Skeletal muscle tissue (tissue), 4 donors: Measurements from ENCODE around the gene GMEB2. TPM values are rescaled to one million over a fixed set of nuclear protein-coding genes. Genes with fewer than 3 reads are reported as not detected.

Experiments used
- H3K27ac ChIP-seq: one replicate; pipeline ENCODE4 v1.7.0; 2013; ENCODE audit warnings: mild to moderate bottlenecking, low read depth, low read length, inconsistent platforms
- H3K27me3 ChIP-seq, 3 donors: one replicate each; pipeline ENCODE4 v1.7.0; 2013; ENCODE audit warnings: low read length in 3 of 3; ENCODE audit not compliant: control insufficient read depth in 3 of 3, insufficient read depth in 3 of 3
- H3K36me3 ChIP-seq, 3 donors: one replicate each; pipeline ENCODE4 v1.7.0; 2013; ENCODE audit warnings: low read length in 3 of 3; ENCODE audit not compliant: control insufficient read depth in 3 of 3, insufficient read depth in 3 of 3
- H3K4me1 ChIP-seq, 3 donors: one replicate each; pipeline ENCODE4 v1.7.0; 2013; ENCODE audit warnings: low read length in 3 of 3, mild to moderate bottlenecking in 3 of 3; ENCODE audit not compliant: control insufficient read depth in 3 of 3, insufficient read depth in 3 of 3
- H3K4me3 ChIP-seq, 3 donors: one replicate each; pipeline ENCODE4 v1.7.0; 2013; ENCODE audit warnings: low read length in 3 of 3
- H3K9ac ChIP-seq, 3 donors: one replicate each; pipeline ENCODE4 v1.7.0; 2013; ENCODE audit warnings: low read length in 3 of 3, mild to moderate bottlenecking in 3 of 3, moderate library complexity in 2 of 3, low read depth in 1 of 3
- H3K9me3 ChIP-seq, 3 donors: one replicate each; pipeline ENCODE4 v1.7.0; 2013; ENCODE audit warnings: low read length in 3 of 3; ENCODE audit not compliant: control insufficient read depth in 3 of 3
- total RNA-seq: library from RNA; depleted of rRNA; stranded (reverse); fragments of >200 nt; gene quantifications from one replicate; pipeline ENCODE4 v1.2.3, GENCODE V29; 2014
- donor health status: Osteomylitis.

Gene GMEB2
- total RNA-seq, 1 donor from 2014 or later = 5.7 TPM

- no peak overlapping the region for H3K9ac ChIP-seq
- no peak overlapping the region for H3K27ac ChIP-seq
- H3K36me3 ChIP-seq = no peaks in the 10 kb centered on the region
- no peaks in the 10 kb centered on the region for H3K9me3 ChIP-seq
- H3K27me3 ChIP-seq = peaks cover 44 to 65% (median 48%) of the 10 kb centered on the region in 3 donors
- no peaks in the 10 kb centered on the region for H3K4me1 ChIP-seq
- H3K4me3 ChIP-seq = no peak overlapping the region
These were observed 80.5 kb downstream of the GMEB2 start for GRCh38 chr20:63546256-63546955.

- Histone ChIP-seq H3K36me3 (no peaks in the 10 kb centered on the region), H3K9me3 (no peaks in the 10 kb centered on the region), H3K27me3 (peaks cover 39 to 62% (median 45%) of the 10 kb centered on the region in 3 donors), H3K4me3 (no peak overlapping the region), H3K9ac (no peak overlapping the region), H3K4me1 (no peaks in the 10 kb centered on the region), H3K27ac (no peak overlapping the region)
These were observed 81.1 kb downstream of the GMEB2 start for GRCh38 chr20:63545814-63546213.

DNA sequence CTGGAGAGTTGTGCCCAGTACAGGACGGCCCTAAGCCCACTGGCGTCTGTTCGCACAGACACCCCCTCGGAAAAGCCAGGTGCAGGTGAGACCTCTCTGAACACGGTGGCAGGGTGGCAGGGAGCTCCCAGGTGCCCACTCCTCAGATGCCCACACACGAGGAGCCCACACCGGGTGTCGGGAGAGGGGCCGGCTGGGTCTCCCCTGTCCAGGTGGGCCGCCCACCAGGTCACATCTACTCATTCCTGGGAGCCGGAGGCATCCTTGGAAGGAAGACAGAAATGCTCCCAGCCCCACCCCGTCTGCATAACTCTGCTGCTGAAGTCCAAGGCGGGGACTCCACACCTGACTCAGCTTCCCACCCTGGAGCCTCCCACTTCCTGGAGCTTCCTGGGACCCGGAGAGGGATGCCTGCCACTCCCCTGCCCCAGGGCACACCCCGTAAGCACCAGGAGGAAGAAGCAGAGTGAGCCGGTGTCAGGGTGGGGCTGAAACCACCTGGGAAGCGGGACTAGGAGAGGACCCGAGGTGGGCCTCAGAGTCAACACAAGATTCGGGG is 81.9 kb downstream of the GMEB2 start:
- peaks cover 34 to 61% (median 49%) of the 10 kb centered on the region in 3 donors for H3K27me3 ChIP-seq
- H3K4me1 ChIP-seq = no peaks in the 10 kb centered on the region
- no peaks in the 10 kb centered on the region for H3K9me3 ChIP-seq

DNA sequence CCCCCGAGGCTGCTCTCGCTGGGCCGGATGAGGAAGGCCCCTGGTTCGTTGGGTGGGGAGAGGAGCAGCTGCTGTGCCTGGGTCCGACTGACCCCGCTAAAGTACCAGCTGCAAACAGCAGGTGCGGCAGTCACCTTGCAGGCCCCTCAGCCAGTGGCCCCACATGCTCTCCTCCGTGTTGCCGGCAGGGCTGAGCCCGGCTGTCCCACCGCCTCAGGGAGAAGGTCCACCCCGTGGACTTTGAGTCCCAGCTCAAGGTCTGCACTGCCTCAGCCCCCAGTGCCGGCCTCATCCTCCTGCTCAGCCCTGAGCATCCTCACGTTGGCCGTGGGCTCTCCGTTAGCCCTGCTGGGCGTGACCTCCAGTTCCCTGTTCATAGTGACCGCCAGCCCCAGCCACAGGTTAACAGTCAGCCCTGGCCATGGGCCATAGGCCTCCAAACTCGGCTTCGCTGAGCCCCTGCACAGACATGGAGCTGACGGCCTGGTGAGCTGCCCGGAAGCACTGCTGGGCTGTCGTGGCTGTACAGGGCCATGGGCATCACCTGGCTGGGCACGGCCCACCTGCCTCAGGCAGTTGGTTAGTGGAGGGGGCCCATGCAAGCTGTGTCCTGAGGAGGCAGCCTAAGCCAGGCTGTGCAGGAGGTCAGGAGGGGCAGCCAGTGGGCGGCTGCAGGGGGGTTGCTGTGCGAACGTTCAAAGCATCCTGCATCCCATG is 82.5 kb downstream of the GMEB2 start:
- Histone ChIP-seq H3K9me3 (no peaks in the 10 kb centered on the region), H3K27ac (no peak overlapping the region), H3K9ac (no peak overlapping the region), H3K4me1 (no peaks in the 10 kb centered on the region), H3K4me3 (no peak overlapping the region), H3K36me3 (no peaks in the 10 kb centered on the region), H3K27me3 (peaks cover 29 to 59% (median 44%) of the 10 kb centered on the region in 3 donors)

More for the DNA sequence above, 81.9 kb downstream of the GMEB2 start:
- Histone ChIP-seq H3K27ac (no peak overlapping the region), H3K9ac (no peak overlapping the region), H3K4me3 (no peak overlapping the region), H3K36me3 (no peaks in the 10 kb centered on the region)

DNA sequence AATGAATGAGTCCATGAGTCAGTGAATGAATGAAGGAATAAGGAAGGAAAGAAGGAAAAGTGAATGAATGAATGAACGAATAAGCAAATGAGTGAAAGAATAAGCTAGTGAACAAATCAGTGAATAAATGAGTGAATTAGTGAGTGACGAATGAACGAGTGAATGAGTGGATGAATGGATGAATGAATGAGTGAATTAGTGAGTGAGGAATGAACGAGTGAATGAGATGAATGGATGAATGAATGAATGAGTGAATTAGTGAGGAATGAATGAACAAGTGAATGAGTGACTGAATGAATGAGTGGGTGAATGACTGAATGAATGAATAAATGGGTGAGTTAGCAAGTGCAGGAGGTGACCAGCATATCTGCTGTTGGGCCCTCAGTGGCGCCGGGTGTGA is 83.2 kb downstream of the GMEB2 start:
- H3K27me3 ChIP-seq = peaks cover 27 to 55% (median 39%) of the 10 kb centered on the region in 3 donors
- no peak overlapping the region for H3K9ac ChIP-seq
- no peaks in the 10 kb centered on the region for H3K36me3 ChIP-seq
- no peak overlapping the region for H3K4me3 ChIP-seq
- H3K9me3 ChIP-seq = no peaks in the 10 kb centered on the region
- no peak overlapping the region for H3K27ac ChIP-seq
- H3K4me1 ChIP-seq = no peaks in the 10 kb centered on the region

DNA sequence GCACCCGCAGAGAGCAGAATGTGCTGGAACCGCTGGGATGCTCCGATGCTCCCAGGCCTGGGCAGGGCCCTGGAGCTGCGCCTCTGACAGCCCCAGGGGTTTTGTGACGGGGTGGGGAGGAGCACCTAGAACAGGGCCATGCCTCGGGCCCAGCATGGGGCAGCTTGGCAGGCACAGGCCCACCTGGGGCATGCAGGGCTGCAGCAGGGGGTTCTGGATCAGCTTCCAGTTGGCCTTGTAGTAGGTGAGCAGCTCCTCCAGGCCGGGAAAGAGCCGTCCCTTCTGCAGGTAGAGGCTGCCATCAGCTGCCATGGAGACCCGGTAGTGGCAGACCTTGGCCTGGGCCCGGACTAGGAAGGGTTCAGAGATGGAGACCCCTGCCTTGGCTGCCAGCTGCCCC is 83.8 kb downstream of the GMEB2 start:
- no peak overlapping the region for H3K4me3 ChIP-seq
- no peaks in the 10 kb centered on the region for H3K4me1 ChIP-seq
- no peaks in the 10 kb centered on the region for H3K36me3 ChIP-seq
- H3K9ac ChIP-seq = no peak overlapping the region
- no peaks in the 10 kb centered on the region for H3K9me3 ChIP-seq
- H3K27me3 ChIP-seq = peaks cover 21 to 49% (median 33%) of the 10 kb centered on the region in 3 donors
- H3K27ac ChIP-seq = no peak overlapping the region

GRCh38 chr20:63542696-63543095 is 84.2 kb downstream of the GMEB2 start:
- no peaks in the 10 kb centered on the region for H3K9me3 ChIP-seq
- no peak overlapping the region for H3K9ac ChIP-seq
- H3K4me1 ChIP-seq = peaks cover 0 to 4% (median 2%) of the 10 kb centered on the region in 3 donors
- H3K27me3 ChIP-seq = peaks cover 21 to 45% (median 29%) of the 10 kb centered on the region in 3 donors
- no peak overlapping the region for H3K27ac ChIP-seq
- no peak overlapping the region for H3K4me3 ChIP-seq
- H3K36me3 ChIP-seq = no peaks in the 10 kb centered on the region

- peaks cover 0 to 10% (median 4%) of the 10 kb centered on the region in 3 donors for H3K4me1 ChIP-seq
- peaks cover 18 to 44% (median 26%) of the 10 kb centered on the region in 3 donors for H3K27me3 ChIP-seq
- H3K36me3 ChIP-seq = no peaks in the 10 kb centered on the region
- no peak overlapping the region for H3K27ac ChIP-seq
- H3K9ac ChIP-seq = no peak overlapping the region
- no peak overlapping the region for H3K4me3 ChIP-seq
- no peaks in the 10 kb centered on the region for H3K9me3 ChIP-seq
These were observed 84.8 kb downstream of the GMEB2 start for GRCh38 chr20:63542031-63542559.

GRCh38 chr20:63541371-63541770 is 85.5 kb downstream of the GMEB2 start:
- no peaks in the 10 kb centered on the region for H3K36me3 ChIP-seq
- H3K27me3 ChIP-seq = peaks cover 19 to 47% (median 28%) of the 10 kb centered on the region in 3 donors
- no peak overlapping the region for H3K4me3 ChIP-seq
- H3K27ac ChIP-seq = no peak overlapping the region
- peaks cover 0 to 17% (median 4%) of the 10 kb centered on the region in 3 donors for H3K4me1 ChIP-seq
- H3K9ac ChIP-seq = no peak overlapping the region
- H3K9me3 ChIP-seq = no peaks in the 10 kb centered on the region
